GM03348 (cell line): ENCODE measurements around the gene FBXW9.
A peak's percentile ranks its signal among the peaks of the same experiment; 100 is the strongest.
"Not testable (repeated sequence)": the region's sequence is repeated elsewhere in the genome, so short reads cannot be mapped to it uniquely, and the experiment has no call there.

ENCODE experiments used
- DNase-seq: peaks from one replicate; pipeline ENCODE4 v3.0.0; 2012; ENCODE audit warnings: low spot score

The FBXW9 gene

DNA sequence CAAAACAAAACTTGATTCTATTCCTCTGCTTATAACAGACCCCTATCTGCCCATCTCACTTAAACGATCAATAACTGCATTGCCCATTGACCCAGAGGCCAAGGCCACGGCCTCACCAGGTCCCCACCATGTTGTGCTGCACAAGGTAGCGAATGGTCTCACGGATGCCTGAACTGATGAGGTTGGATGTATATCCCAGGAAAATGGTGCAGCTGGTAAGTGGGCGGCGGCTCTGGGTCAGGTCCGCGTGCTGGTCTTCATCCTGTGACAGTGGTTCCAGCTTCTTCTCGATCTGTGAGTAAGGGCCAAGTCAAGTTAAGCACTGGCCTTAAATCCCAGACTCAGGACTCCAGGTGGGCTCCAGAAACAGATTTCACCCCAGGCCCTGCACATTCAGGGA is 16.4 kb downstream of the FBXW9 start:
- no peak for DNase-seq

DNA sequence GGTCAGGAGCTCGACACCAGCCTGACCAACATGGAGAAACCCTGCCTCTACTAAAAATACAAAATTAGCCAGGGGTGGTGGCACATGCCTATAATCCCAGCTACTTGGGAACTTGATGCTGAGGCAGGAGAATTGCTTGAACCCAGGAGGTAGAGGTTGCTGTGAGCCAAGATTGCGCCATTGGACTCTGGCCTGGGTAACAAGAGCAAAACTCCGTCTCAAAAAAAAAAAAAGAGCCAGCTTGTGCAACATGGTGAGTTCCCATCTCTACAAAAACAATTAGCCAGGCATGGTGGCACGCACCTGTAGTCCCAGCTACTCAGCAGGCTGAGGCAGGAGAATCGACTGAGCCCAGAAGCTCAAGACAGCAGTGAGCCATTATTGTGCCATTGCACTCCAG is 18.4 kb downstream of the FBXW9 start:
- DNase-seq = not testable (repeated sequence)

DNA sequence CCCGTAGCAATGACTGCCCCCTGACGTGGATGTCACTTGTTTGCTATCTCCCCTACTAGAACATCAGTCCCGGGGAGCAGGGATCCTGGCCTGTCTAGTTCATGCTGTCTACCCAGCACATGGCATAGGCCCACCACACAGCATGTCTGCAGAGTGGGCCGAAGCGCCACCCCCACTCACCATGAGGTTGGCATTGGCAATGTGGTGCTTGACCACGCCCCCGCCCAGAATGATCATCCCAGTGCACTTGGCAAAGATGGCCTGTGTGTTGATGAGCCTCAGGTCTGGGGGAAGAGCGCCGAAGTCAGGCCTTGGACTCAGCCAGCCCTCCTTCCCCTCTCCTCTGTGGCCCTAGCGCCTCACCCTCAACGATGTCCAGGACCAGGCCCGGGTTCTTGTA is 19.5 kb downstream of the FBXW9 start:
- DNase-seq = no peak

DNA sequence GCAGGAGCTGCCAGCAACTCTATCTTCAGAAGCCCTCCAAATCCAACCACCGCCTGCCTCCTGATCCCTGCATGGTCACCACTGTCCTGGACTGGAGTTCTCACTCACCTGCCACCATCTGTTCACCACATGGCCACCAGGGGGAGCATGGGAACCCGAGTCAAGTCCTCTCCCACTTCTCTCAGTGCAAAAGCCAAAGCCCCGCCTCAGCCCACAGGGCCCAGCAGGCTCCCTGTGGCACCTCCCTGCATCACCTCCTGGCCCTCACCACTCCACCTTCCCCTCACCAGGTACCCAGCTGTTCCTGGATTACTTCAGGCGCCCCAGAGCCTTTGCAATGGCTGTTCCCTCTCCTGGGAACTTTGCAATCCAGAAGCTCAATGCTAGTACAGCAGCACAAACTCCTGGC is 20.0 kb downstream of the FBXW9 start:
- DNase-seq = peak; percentile 89

DNA sequence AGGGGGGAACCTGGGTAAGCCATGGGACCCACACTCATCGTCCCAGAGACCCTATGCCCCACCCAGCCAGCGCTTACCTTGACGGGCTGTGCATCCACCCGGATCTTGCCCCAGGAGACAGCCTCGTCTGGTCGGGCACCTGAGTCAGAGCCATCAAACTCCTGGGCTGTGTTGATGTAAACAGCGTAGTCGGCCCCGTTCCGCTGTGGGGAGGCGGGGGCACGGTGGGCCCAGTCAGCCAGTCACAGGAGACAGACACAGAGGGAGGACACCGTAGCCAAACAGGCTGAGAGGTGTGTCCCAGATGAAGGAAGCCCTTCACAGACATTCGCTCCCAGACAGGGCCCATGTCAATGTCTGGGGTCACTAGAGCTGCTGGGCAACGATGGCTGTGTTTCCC is 20.5 kb downstream of the FBXW9 start:
- no peak for DNase-seq

DNA sequence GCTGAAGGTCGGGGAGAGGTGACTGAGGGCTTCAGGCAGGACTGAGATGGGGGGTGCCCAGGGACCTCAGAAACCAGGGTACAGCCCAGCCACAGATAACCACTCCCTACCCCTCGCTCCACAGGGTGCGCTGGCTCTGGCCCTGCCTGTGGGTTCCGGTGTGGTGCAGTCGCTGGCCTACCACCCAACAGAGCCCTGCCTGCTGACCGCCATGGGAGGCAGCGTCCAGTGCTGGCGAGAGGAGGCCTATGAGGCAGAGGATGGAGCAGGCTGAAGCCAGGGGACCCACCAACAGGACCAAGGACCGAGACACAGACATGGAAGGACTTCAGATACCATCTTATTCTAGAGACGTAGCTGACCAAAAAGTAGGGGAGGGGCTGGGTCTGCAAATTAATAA is 21.0 kb downstream of the FBXW9 start:
- DNase-seq = no peak

DNA sequence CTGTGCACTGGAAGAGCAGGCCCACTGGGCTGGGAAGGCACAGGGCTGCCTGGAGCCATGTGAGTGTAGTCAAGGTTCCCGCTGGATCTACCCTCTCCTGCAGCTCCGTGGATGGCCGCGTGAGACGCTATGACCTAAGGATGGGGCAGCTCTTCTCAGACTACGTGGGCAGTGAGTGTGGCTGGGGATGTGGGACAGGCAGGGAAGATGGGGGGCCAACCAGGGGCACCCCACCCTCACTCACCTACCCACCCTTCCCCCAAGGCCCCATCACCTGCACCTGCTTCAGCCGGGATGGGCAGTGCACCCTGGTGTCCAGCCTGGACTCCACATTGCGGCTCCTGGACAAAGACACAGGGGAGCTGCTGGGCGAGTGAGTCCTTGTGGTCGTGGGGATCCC is 23.7 kb downstream of the FBXW9 start:
- no peak for DNase-seq

DNA sequence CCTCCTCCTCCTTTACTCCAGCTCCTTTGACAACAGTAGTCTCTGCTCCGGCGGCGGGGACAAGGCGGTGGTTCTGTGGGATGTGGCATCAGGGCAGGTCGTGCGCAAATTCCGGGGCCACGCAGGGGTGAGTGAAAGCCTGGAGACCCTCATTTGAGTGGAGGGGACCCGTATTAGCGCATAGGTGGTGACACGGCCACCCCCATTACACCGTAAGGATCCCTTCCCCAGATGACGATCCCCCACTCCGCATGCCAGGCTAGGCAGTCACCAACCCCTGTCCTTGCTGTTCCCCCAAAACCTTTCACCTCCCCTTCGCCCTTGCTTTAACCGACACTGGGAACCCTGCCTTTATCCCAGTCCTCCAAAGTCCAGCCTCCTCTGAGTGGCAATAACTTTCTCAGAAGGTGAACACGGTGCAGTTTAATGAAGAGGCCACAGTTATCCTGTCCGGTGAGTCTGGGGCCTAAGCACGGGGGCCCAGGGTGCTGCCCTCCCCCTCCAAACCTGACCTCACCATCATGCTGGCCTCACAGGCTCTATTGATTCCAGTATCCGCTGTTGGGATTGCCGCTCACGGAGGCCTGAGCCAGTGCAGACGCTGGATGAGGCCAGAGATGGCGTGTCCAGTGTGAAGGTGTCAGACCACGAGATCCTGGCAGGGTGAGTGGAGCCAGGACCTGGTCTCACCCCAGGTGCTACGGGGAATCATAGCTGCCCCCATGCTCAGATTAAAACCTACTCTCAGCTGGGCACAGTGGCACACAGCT is 26.1 kb downstream of the FBXW9 start:
- no peak for DNase-seq

DNA sequence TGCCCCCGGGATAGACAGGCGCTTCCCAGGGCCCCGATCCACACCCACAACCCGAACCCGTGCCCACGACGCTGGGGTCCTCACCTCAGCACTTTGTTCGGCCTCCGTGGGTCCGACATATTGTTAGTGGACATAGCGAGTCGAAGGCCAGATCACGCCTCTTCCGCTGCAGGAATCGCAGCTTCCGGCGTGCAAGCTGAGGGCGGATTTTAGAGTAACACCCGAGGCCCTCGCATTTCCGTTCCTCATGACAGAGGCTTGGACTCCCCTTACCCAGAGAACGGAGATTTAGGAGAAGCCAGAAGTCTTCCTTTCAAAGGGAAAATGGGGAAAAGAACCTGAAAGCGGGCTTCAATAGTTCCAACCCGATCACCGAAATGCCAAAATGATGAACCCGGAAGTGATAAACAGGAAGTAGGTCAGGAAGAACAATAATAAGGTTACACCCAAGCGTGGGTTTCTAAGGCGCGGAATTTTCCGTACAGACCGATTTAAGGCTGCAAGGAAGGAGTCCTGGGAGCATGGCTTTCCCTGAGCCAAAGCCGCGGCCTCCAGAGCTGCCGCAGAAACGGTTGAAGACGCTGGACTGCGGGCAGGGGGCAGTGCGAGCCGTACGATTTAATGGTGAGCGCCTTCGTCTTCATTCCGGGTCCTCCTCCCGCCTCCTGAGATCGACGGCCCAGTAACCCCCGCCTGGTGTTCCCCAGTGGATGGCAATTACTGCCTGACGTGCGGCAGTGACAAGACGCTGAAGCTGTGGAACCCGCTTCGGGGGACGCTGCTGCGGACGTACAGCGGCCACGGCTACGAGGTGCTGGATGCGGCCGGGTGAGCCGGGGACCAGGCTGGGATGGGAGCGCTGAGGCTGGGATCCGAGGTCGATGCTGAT is 26.9 kb downstream of the FBXW9 start:
- peak; percentile 87 for DNase-seq

DNA sequence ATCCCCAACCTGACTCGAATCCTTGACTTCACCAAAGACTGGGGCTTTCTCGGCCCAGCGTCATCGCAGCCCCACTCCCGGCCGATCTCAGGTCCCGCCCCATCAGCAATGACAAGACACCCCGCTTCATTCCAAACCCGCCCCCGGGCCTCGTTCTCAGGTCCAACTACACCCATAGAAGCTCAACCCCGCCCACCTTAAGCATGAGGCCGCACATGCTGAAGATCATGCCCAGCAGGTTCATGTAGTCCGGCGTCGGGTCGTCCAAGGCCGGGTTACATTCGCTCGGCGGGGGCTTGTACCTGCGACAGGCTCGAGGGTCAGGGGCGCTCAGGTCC is 27.5 kb downstream of the FBXW9 start:
- peak; percentile 83 for DNase-seq

DNA sequence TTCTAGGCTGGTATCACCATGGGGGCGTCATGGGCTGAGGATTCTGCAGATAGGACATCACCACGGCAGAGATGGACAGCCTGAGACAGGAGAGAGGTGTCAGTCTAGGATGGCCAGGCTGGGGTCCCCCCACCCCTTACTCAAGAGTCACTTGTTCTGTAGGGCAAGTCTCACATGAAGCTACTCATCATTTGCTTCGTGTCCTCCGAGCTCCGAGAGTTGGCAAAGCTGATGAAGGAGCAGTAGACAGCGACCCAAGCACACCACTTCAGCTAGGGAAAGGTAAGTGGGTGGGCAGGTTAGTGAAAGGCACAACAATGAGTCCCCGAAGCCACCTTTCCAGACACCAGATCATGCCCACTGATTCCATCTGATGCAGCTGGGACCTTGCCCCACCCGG is 28.1 kb downstream of the FBXW9 start:
- no peak for DNase-seq

DNA sequence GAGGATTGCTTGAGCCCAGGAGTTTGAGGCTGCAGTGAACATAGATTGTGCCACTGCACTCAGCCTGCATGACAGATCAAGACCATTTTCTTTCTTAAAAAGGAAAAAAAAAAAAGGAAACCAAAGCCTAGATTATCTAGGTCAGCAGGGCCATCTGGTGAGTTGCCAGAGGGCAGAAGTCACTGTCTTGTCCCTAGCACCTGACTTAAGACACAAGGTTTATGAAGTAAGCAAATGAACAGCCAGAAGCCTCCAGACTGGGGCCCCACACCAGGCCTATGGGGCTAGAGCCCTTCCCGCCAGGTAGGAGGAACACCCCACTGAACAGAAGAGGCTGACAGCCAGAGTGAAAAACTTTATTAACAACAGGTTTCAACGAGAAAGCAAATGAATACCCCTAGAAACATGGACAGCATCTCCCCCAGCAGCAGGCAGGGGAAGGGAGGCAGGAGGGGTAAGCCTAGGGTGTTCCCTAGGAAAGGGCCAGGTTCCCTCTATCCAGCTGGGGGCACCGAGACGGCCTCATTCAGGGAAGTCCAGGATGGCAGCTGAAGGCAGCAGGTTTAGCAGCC is 28.6 kb downstream of the FBXW9 start:
- no peak for DNase-seq

DNA sequence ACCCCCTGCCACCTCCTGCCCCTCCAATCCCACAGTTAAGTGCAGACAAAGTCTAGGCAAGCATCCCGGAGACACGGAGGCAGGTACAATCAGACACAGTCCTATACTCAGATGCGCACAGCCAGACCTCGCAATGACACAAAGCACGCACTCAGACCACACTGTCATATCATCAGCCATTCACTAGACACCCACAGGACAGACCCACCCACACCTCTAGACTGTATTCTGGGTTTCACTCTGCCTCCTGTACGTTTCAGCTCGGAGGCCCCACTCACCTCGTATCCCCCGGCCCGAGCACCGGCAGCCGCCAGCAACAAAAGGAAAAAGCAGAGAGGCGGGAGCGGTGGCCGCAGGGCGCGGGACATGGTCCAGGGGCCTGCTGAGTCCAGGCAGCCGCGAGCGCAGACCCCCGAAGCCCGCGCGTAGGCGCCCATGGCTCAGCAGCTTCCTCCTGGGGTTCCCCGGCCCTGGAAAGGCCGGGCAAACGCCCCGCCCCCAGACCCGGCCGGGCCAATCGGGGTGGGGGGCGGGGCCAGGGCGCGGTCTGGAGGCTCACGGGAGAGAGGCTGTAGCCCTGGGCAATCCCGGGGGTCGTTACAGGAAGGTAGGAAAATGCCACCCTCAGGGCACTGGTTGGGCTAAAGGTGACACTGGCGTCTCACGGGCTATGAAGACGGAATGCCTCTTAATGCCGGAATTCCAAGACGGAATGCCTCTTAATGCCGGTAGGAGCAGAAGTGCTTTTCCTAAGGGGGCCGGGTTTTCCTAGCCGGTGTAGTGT is 30.0 kb downstream of the FBXW9 start, which contains the start of the genes MAN2B1 and WDR83:
Gene MAN2B1 (minus strand): TSS at position 478 of the 784 bp plus-strand sequence. CDS start 41 bp downstream, at position 437.
Gene WDR83 (plus strand): TSS at position 543 of the 784 bp plus-strand sequence. CDS start 2,984 bp downstream, outside the sequence.
- peak; percentile 98 for DNase-seq

DNA sequence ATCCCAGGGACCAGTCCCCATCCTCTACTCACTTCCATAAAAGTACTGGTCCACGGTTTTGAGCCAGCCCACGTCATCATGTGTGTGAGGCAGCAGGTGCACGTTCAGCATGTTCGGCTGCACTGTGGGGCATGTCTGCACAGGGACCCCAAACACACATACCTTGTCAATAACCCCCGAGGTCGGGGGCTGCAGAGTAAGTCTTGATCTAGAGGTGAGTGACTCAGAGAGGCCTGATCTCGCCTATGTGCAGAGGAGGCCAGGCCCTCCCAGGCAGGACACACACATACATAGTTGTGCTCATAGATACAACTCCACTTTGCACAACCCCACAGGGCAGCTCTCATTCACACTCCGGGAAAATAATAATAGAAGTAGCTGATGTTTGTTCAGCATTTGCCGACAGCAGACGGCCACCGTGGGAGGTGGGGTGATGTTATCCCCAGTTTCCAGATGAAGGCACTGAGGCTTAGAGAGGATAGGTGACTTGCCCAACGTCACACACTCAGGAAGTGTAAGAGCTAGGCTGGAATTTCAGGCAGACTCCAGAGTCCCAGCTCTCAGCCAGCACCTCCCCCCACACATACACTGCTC is 30.7 kb downstream of the FBXW9 start:
- no peak for DNase-seq

DNA sequence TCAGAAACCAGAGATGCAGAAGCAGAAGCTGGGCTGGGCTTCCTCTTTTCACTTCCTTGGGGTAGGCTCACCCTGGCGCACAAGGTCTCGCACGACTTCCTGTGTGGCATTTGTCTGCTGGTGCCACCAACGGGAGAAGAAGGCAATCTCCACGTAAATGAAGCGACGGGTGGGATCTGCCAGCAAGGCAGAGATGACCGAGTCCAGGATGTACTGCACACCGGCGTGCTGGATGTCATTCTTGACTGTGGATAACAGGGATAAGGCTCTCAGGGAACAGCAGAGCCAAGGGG is 31.2 kb downstream of the FBXW9 start:
- DNase-seq = no peak

DNA sequence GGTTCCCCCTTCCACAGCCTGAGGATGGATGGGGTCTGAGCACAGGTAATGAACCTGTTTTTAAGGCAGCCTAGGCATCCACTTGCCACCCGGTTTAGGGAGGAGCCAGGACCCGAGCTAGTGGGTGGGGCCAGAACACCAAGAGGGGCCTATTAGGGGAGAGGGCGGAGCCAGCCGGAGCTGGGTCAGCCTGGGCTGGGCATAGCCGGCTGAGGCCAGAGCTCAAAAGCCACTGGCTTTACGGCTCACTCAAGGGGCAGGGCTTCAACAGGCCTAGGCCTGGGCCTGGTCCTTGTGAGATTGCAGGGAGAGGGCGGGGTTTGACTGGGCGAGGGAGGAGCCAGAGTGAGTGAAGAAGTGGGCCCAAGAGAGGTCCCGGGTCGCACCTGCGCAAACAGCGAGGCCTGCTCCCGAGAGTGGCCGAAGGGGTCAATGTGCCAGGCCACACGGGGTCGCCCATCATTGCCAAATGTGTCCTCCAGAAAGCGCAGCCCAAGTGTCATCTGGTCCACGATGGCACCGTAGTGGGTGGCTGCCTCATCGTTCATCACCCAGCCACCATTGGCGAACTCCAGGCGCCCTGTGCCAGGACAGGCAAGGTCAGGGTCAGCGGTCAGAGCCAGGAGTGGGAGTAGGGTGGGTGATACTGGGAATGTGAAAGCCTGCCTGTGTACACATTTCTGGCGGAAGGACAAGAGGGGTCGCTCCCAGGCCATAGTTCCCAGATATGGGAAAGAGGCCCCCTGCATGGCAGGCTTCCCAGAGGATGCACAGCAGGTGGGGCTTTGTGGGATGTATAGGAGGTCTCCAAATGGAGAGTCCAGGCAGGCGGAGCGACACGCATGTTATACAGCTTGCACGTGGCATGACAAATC is 31.8 kb downstream of the FBXW9 start:
- DNase-seq = peak; percentile 32

DNA sequence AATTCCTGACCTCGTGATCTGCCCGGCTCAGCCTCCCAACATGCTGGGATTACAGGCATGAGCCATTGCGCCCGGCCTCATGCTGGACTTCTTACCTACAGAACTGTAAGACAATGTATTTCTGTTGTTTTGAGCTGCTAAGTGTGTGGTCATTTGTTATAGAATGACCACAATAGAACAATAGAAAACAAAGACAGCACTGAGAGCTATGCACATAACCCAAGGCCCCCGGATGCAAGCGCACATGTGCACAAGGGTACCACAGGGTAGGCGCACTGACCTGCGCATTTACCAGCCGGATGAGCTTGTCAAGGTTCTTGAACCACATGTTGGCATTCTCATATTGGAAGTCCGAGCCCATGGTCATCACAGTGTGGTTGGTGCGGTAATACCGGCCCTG is 35.5 kb downstream of the FBXW9 start:
- no peak for DNase-seq

DNA sequence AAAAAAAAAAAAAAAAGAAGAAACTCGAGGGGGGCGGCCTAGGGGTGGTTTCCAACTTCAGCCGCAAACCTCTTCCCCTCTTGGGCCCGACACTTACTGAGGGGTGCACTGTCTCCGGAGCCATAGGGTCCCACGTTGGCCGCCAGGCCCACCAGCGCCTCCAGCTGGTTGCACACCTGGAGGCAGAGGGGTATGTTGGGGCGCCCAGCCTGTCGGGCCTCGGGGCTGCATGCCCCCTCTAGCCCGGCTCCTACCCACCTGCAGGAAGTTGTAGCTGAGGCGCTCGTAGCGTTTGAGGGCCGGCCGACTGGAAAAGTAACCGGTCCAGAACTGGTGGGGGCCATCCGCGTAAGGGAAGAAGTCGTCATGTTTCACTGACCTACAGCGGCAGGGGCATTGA is 38.5 kb downstream of the FBXW9 start:
- no peak for DNase-seq

DNA sequence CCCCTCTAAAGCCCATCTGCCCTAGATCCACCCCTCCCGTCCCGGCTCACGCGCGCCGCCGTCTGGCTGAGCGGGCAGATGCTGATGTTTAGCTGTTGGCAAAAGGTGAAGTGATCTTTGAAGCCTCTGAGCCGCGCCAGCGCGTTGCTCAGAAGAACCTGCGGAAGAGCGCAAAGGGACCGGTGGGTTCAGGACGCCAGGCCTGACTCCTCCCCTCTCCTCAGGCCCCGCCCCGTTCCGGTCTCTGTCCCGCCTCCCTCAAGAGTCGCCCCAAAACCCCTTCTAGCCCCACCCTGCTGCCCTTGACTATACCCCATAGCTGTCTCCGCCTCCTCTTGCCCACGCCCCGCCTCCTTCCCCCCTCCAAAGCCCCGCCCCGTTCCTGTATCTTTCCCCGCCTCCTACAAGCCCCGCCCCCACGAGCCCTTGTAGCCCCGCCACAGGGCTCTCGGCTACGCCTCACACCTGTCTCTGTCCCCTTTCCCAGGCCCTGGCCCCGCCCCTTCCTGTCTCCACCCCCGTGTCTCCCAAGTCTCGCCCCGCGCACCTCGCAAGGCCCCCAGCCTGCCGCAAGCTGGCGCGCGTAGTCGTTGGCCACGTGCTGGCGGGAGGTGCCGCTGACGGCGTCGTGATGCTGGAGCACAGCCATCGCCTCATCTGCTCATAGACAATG is 39.4 kb downstream of the FBXW9 start:
- no peak for DNase-seq

DNA sequence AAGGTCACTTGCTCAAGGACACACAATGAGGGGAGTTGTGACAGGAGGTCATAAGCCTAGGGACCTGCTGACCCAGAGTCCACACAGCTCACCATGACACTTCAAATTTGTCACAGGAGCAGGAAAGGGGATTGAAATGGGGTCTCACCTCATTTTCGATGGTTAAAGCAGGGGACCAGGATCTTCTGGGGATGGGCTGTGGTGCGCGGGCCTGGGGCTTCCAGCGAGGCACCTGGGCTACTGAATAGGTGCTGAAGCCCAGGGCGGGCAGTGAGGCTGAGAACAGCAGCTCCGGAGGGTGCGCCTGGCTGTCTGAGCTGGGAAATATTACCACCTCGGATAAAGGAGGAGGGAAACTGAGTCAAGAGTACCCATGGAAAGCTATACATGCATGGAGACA is 40.9 kb downstream of the FBXW9 start:
- DNase-seq = no peak
